GM21786 (cell line): Measurements from ENCODE around the gene TOMM6.
"Not testable (repeated sequence)": the region's sequence is repeated elsewhere in the genome, so short reads cannot be mapped to it uniquely, and the experiment has no call there.

Source experiments
- ATAC-seq: cut with Tn5 transposase; IDR thresholded peaks from one replicate; pipeline ENCODE4 v1.9.1; 2021; ENCODE audit not compliant: unreplicated experiment

The TOMM6 gene

GRCh38 chr6:41759905-41760579, 27.5 kb upstream of the TOMM6 start:
- no peak for ATAC-seq

DNA sequence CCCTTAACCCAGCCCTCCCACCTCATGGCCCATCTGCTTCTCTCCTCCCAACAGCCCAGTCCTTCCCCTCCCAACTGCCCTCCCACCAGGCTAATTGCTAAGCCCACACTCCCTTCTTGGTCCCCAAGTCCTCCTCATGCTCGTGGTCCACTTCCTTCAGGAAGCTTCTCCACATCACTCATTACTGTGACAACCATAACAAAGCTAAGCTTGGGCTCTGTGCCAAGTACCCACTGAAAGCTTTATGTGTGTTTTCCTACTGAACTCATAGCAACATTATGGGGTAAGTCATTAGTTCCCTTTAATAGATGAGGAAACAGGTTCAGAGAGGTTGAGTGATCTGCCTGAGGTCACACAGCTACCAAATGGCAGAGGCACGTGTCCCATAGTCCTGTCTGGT, 24.0 kb upstream of the TOMM6 start:
- ATAC-seq: no peak

- ATAC-seq: not testable (repeated sequence)
These were observed 21.3 kb upstream of the TOMM6 start for GRCh38 chr6:41766043-41766664.

GRCh38 chr6:41767112-41767833, 20.2 kb upstream of the TOMM6 start:
- no peak for ATAC-seq

GRCh38 chr6:41768545-41769308, 18.8 kb upstream of the TOMM6 start:
- no peak for ATAC-seq

GRCh38 chr6:41769376-41769775, 18.1 kb upstream of the TOMM6 start:
- ATAC-seq: no peak

- no peak for ATAC-seq
These were observed 17.0 kb upstream of the TOMM6 start for GRCh38 chr6:41770381-41771057.

- ATAC-seq: no peak
These were observed 16.2 kb upstream of the TOMM6 start for GRCh38 chr6:41771058-41771983.

- no peak for ATAC-seq
These were observed 12.7 kb upstream of the TOMM6 start for GRCh38 chr6:41774841-41775240.

DNA sequence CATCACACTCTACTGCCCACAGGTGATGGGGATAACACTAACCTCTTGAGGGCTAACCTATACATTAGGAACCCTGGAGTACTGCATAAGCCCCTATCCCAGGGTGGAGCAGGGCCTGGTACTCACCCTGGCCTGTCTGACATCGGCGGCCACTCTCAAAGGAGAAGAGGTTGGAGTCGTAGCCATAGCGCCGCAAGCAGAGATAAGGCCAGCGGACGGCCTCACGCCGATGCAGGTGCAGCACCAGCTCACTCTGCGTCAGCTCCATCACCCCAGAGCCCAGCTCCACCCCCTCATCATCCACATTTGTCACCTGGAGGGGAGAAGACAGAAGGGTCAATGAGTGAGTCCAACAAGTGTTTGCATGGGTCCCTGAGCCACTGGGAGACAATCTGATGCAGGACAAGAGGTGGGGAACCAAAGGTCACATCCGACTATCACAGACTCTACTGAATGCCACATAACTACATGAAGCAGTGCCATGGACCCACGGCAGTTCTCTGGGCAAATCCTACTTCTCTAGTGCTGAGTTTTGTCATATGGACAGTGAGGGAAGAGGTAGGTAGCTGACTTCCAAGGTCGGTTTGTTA, 12.1 kb upstream of the TOMM6 start:
- no peak for ATAC-seq

DNA sequence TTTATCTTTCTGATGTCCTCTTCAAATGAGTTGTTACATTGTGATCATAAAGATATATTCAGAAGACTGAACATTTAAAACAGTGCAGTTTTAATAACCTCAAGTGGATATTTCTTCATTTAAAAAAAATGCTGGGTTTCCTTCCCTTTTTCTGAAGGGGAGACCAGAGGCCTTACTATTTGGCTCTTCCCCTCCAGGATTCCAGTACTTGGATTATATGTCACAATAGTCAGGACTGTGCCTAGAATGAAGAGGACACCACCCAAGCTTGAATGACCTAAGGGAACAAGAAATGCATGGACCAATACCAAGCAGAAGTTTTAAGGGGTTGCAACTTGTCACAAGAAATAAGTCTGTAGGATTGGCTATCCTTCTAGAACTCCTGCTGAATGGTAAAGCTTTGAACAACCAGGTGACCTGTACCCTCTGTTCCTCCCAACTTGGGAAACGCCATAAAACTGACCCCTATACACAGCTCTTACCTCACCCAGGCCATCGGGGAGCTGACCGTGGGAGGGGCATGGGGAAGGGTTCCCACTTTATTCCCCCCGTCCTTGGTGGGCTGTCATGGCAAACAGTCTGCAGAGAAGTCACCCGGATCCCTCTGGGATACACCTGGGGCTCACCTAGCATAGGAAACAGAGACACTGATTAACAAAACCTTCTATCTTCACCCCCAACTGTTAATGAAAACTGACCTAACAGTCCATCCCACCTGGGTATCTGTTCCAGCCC, 9.8 kb upstream of the TOMM6 start:
- ATAC-seq: no peak

DNA sequence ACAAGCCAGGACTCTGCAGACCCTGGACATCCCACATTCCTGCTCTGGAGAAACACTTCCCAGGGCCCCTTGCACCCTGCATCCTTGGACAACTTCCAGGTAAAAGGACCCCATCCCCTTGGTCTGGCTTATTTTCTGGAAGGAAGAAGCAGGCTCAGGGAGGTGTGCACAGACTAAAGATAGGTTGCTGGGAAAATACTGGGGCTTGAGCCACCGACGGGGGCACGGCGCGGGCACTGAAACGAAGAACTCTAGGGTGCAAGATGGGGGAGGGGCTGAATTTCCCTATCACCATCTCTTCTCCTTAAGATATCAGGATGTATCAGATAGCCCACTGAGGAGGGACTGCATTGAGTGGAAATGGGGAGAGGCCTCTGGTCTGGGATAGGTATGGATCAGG, 8.6 kb upstream of the TOMM6 start:
- ATAC-seq: no peak

DNA sequence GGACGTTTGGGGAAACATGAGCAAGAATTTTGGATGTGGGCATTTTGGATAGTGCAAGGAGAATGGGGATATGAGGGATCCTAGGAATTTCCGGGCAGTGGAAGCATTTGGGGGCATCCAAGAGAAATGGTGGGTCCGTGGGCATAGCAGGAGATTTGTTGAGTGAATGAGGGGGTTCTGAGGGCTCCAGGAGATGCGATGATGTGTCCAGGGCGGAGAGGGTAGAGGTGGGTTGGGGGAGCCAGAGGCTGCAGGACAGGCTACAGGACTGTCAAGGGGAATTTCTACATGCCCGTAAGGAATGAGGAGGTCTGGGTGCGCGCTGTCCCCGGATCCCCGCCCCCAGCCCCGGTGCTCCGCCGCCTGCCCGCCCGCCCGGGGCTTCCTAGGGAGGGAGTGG, 8.2 kb upstream of the TOMM6 start:
- ATAC-seq: peak; percentile 2

DNA sequence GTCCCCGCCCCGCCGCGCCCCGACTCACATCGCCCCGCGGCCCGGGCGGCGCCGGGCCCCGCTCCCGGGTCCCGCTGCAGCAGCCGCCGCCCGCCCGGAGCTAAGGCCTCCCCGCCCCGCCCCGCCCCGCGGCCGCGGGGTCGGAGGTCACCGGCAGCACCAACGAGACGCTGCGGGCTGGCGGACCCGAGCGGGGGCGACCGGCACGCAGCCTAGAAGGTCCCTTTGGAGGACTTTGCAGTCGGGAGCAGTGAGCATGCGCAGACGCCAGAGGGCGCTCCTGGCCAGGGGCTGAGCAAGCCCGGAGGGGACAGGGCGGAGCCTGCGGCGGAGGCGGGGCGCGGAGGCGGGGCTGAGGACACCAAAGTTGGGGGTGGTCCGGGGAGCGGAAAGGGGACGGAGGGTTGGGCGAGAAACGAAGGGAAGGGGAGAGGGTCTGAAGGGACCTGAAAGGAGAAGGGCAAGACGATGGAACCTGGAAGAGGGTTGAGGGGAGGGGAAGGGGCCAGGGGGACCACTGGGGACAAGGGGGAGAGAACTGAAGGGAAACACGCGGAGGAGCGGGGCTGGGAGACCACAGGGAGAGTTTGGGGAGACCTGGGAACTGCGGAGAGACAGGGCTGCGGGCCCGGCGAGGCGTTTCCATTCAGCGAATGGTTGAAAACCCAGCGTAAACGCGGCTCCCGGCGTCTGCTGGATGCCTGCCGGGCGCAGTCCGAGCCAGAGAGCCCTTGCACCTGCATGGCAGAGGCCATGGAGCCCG, 7.5 kb upstream of the TOMM6 start, which contains the start of gene FRS3:
Gene FRS3 (minus strand): TSS at position 113 of the 763 bp plus-strand sequence. CDS start 2,913 bp downstream, outside the sequence.
- ATAC-seq: peak; percentile 94

GRCh38 chr6:41780551-41781365, 6.7 kb upstream of the TOMM6 start, which contains the start of gene PRICKLE4:
Gene PRICKLE4 (plus strand): TSS chr6:41780782. CDS start chr6:41783474, 2,692 bp downstream.
- ATAC-seq: no peak

DNA sequence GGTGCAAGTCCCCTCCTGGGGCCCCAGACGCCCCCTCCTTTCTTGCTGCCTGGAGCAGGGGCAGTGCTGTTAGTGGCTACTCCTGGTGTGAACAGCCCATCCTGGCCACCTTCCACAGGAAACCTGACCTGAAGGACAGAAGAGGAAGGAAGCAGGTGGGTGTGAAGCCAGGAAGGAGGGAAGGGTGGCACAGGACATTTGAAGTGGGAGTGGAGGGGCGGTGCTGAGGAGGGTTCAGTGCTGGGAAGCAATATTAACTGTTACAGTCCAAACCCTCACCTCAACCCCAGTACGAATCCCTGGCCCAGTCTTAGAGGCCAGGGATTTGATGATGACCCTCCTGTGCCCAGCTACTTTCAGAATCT, 6.1 kb upstream of the TOMM6 start:
- no peak for ATAC-seq
